Spinal cord (tissue), 10 donors: ENCODE data around the gene CTIF. TPM values are rescaled to one million over a fixed set of nuclear protein-coding genes. Genes with fewer than 3 reads are reported as not detected.

Experiments used
- DNase-seq, 6 donors: peaks; one replicate each; pipeline versions ENCODE4 v3.0.0 to v3.0.0-alpha.2; 2013 to 2015; ENCODE audit warnings: low spot score in 6 of 6, low read depth in 4 of 6
- H3K27ac ChIP-seq: one replicate; pipeline ENCODE4 v1.5.1; 2013; ENCODE audit warnings: low read depth, low read length, control low read depth
- H3K27me3 ChIP-seq: one replicate; pipeline ENCODE4 v1.6.1; 2013; ENCODE audit warnings: low read length; ENCODE audit not compliant: control insufficient read depth, insufficient read depth
- H3K36me3 ChIP-seq: one replicate; pipeline ENCODE4 v1.6.1; 2013; ENCODE audit warnings: low read length; ENCODE audit not compliant: control insufficient read depth, insufficient read depth
- H3K4me1 ChIP-seq: one replicate; pipeline ENCODE4 v1.6.1; 2013; ENCODE audit warnings: low read length; ENCODE audit not compliant: control insufficient read depth, insufficient read depth
- H3K4me3 ChIP-seq: one replicate; pipeline ENCODE4 v1.5.1; 2013; ENCODE audit warnings: low read depth, low read length, control low read depth
- H3K9me3 ChIP-seq: one replicate; pipeline ENCODE4 v1.6.1; 2013; ENCODE audit warnings: low read length; ENCODE audit not compliant: control insufficient read depth, insufficient read depth
- WGBS: methylation state at CpG from one replicate; pipeline ENCODE4 v1.1.5; 2013; ENCODE audit warnings: missing lambda C conversion rate; ENCODE audit not compliant: insufficient coverage; 5-methylcytosine and 5-hydroxymethylcytosine counted together
- polyA plus RNA-seq, 2 donors: library from polyadenylated mRNA; unstranded; fragments of 120-200 nt; gene quantifications; one replicate each; pipeline ENCODE4 v1.2.1, GENCODE V29; 2013; ENCODE audit not compliant: insufficient read length in 2 of 2
- total RNA-seq, 2 donors: library from RNA; depleted of rRNA in 1 of 2; stranded (reverse); fragments of 120-200 nt in 1 of 2; fragments of >200 nt in 1 of 2; gene quantifications; one replicate each; pipeline versions ENCODE4 v1.2.3 to v1.2.4, GENCODE V29; 2013 to 2014
- donor health status: healthy.

The CTIF gene
- total and polyA plus RNA-seq, 4 donors, result 32.5 to 106 (median 72.6) TPM

GRCh38 chr18:48577478-48578190 lies 38.8 kb downstream of the CTIF start:
- DNase-seq, result no peak
- H3K36me3 ChIP-seq, result peaks cover 8% of the 10 kb centered on the region
- H3K27ac ChIP-seq, result no peak overlapping the region
- H3K27me3 ChIP-seq, result no peaks in the 10 kb centered on the region
- H3K4me1 ChIP-seq, result peaks cover 64% of the 10 kb centered on the region
- H3K9me3 ChIP-seq, result no peaks in the 10 kb centered on the region
- 80% methylated on average over 1 of the region's 5 CpGs for WGBS
- H3K4me3 ChIP-seq, result no peak overlapping the region

DNA sequence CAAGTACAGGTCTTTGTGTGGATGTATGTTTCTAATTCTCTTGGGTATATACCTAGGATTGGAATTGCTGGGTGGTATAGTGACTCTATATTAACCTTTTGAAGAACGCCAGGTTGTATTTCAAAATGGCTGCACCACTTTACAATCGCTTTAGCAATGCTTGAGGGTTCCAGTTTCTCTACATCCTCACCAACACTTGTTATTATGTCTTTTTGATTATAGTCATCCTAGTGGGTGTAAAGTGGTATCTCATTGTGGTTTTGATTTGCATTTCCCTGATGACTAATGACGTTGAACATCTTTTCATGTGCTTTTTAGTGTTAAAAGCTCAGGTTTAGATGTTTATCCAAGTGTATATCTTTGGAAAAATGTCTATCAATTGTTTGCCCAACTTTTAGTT lies 39.5 kb downstream of the CTIF start:
- no peaks in the 10 kb centered on the region for H3K27me3 ChIP-seq
- H3K27ac ChIP-seq, result no peak overlapping the region
- H3K4me1 ChIP-seq, result peaks cover 64% of the 10 kb centered on the region
- no peak for DNase-seq
- peaks cover 6% of the 10 kb centered on the region for H3K36me3 ChIP-seq
- no peak overlapping the region for H3K4me3 ChIP-seq
- H3K9me3 ChIP-seq, result no peaks in the 10 kb centered on the region
- 100% methylated on average over 1 of the region's 3 CpGs for WGBS

DNA sequence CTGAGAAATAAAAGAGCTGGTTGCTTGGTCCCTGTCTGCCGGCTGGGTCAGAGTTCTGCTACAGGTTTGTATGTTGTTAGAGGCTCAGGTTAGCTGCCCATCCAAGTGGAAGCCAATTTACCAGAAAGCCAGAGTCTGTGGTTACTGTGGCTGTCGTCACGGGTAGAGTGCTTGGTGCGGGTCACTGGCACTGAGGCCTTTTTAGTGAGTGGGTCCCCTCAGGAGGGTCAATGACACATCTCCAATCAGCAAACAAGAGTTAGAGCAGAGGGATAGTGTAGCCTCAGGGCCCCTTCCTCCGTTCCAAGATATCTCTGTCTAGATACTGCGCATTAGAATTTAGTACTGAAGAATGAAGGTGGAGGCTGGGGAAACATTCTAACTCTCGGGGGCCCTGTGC lies 41.2 kb downstream of the CTIF start:
- Histone ChIP-seq H3K27me3 (no peaks in the 10 kb centered on the region), H3K36me3 (peaks cover 6% of the 10 kb centered on the region), H3K4me3 (no peak overlapping the region), H3K27ac (no peak overlapping the region), H3K4me1 (peaks cover 50% of the 10 kb centered on the region), H3K9me3 (no peaks in the 10 kb centered on the region)
- no peak for DNase-seq
- no CpG with 5 or more reads among the region's 7 CpGs for WGBS

GRCh38 chr18:48580782-48581181 lies 42.0 kb downstream of the CTIF start:
- DNase-seq, result peak in 2 of 6 donors; percentile 56 to 62
- H3K27ac ChIP-seq, result no peak overlapping the region
- WGBS, result 59% methylated on average over 8 of the region's 10 CpGs
- no peaks in the 10 kb centered on the region for H3K9me3 ChIP-seq
- peaks cover 43% of the 10 kb centered on the region for H3K4me1 ChIP-seq
- no peak overlapping the region for H3K4me3 ChIP-seq
- H3K27me3 ChIP-seq, result no peaks in the 10 kb centered on the region
- H3K36me3 ChIP-seq, result peaks cover 3% of the 10 kb centered on the region

DNA sequence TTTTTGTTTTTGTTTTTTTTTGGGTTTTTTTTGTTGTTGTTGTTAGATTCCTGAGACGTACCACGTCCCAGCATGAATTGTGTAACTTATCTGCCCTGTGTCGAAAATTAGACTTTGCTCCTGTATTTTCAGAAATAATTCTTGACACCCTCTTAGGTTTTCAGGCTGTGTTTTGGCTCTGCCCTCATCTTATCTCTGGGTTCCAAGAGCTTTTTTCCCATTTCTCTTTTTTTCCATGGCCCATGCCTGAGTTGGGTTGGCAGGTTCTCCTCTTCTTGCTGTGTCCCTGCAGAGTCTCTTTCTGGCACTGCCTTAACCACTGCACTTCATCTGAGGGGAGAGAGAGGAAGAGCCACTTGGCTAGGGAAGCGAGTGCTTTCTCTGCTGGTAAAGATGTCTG lies 42.4 kb downstream of the CTIF start:
- no peaks in the 10 kb centered on the region for H3K36me3 ChIP-seq
- no peaks in the 10 kb centered on the region for H3K9me3 ChIP-seq
- no peaks in the 10 kb centered on the region for H3K27me3 ChIP-seq
- H3K27ac ChIP-seq, result no peak overlapping the region
- H3K4me1 ChIP-seq, result peaks cover 39% of the 10 kb centered on the region
- WGBS, result 83% methylated on average over 3 of the region's 4 CpGs
- no peak overlapping the region for H3K4me3 ChIP-seq
- DNase-seq, result peak in 2 of 6 donors; percentile 27 to 71

- H3K4me3 ChIP-seq, result no peak overlapping the region
- WGBS, result 68% methylated on average over 8 of the region's 8 CpGs
- H3K27ac ChIP-seq, result no peak overlapping the region
- no peaks in the 10 kb centered on the region for H3K27me3 ChIP-seq
- DNase-seq, result no peak
- no peaks in the 10 kb centered on the region for H3K9me3 ChIP-seq
- H3K4me1 ChIP-seq, result peaks cover 33% of the 10 kb centered on the region
- H3K36me3 ChIP-seq, result no peaks in the 10 kb centered on the region
Observed at GRCh38 chr18:48581941-48582340, 43.1 kb downstream of the CTIF start.

GRCh38 chr18:48582946-48583345 lies 44.1 kb downstream of the CTIF start:
- Histone ChIP-seq H3K36me3 (no peaks in the 10 kb centered on the region), H3K4me1 (peaks cover 31% of the 10 kb centered on the region), H3K27me3 (no peaks in the 10 kb centered on the region), H3K27ac (no peak overlapping the region), H3K4me3 (no peak overlapping the region), H3K9me3 (no peaks in the 10 kb centered on the region)
- no peak for DNase-seq
- 90% methylated on average over 2 of the region's 2 CpGs for WGBS

GRCh38 chr18:48583573-48583972 lies 44.7 kb downstream of the CTIF start:
- no peak overlapping the region for H3K4me3 ChIP-seq
- WGBS, result 55% methylated on average over 2 of the region's 5 CpGs
- H3K36me3 ChIP-seq, result peaks cover 2% of the 10 kb centered on the region
- no peaks in the 10 kb centered on the region for H3K27me3 ChIP-seq
- H3K4me1 ChIP-seq, result peaks cover 37% of the 10 kb centered on the region
- DNase-seq, result no peak
- no peak overlapping the region for H3K27ac ChIP-seq
- H3K9me3 ChIP-seq, result no peaks in the 10 kb centered on the region

- H3K27ac ChIP-seq, result no peak overlapping the region
- peak in 1 of 6 donors; percentile 55 for DNase-seq
- H3K4me1 ChIP-seq, result peaks cover 45% of the 10 kb centered on the region
Observed at GRCh38 chr18:48589797-48590519, 51.1 kb downstream of the CTIF start.

GRCh38 chr18:48590678-48591077 lies 51.8 kb downstream of the CTIF start:
- H3K4me3 ChIP-seq, result no peak overlapping the region
- H3K9me3 ChIP-seq, result no peaks in the 10 kb centered on the region
- no peak overlapping the region for H3K27ac ChIP-seq
- no peaks in the 10 kb centered on the region for H3K27me3 ChIP-seq
- no peak for DNase-seq
- peaks cover 9% of the 10 kb centered on the region for H3K36me3 ChIP-seq
- peaks cover 47% of the 10 kb centered on the region for H3K4me1 ChIP-seq
- WGBS, result 80% methylated on average over 4 of the region's 5 CpGs

More at GRCh38 chr18:48589797-48590519, 51.1 kb downstream of the CTIF start:
- 73% methylated on average over 15 of the region's 15 CpGs for WGBS
- Histone ChIP-seq H3K27me3 (no peaks in the 10 kb centered on the region), H3K9me3 (no peaks in the 10 kb centered on the region), H3K4me3 (no peak overlapping the region), H3K36me3 (peaks cover 8% of the 10 kb centered on the region)
